Testis (tissue), 2 donors: ENCODE results near the gene RILPL2.
"Not testable (repeated sequence)": the region's sequence is repeated elsewhere in the genome, so short reads cannot be mapped to it uniquely, and the experiment has no call there.

Experiments used
- CTCF ChIP-seq, 3 experiments: fragments of 450-650 bp in 2 of 3; fragments of 200-600 bp in 1 of 3; sonication (generic) in 1 of 3; IDR thresholded peaks; one replicate each; pipeline ENCODE4 v1.5.1; 2016 to 2019; ENCODE audit warnings: antibody characterized with exemption in 3 of 3, mild to moderate bottlenecking in 2 of 3, moderate library complexity in 1 of 3
- POLR2A ChIP-seq: fragments of 450-650 bp; IDR thresholded peaks from one replicate; pipeline ENCODE4 v1.6.1; 2017; ENCODE audit warnings: antibody characterized with exemption, mild to moderate bottlenecking, moderate library complexity

- not testable (repeated sequence) for TF ChIP-seq CTCF (IDR thresholded peaks at IDR 0.05); POLR2A
Observed at GRCh38 chr12:123407269-123407668, 29.2 kb downstream of the RILPL2 start.
